Ovary (tissue), 3 donors: ENCODE measurements around the gene KRT13.

Experiments
- EP300 ChIP-seq: sonication (generic); formaldehyde crosslinking; IDR thresholded peaks from one replicate; pipeline ENCODE4 v1.6.1; 2017; ENCODE audit warnings: antibody characterized with exemption
- POLR2A ChIP-seq: fragments of 450-650 bp; IDR thresholded peaks from one replicate; pipeline ENCODE4 v1.6.1; 2017; ENCODE audit warnings: antibody characterized with exemption, mild to moderate bottlenecking, moderate library complexity
- TF ChIP-seq, protein P1 (sequence below), 3 donors: fragments of 450-650 bp in 2 of 3; fragments of 200-600 bp in 1 of 3; IDR thresholded peaks; one replicate each; pipeline versions ENCODE4 v1.5.1 to v1.8.0; 2016 to 2022; ENCODE audit warnings: antibody characterized with exemption in 3 of 3, mild to moderate bottlenecking in 1 of 3
- donor health status: DM: no; HTN: no; CAD: no.

DNA sequence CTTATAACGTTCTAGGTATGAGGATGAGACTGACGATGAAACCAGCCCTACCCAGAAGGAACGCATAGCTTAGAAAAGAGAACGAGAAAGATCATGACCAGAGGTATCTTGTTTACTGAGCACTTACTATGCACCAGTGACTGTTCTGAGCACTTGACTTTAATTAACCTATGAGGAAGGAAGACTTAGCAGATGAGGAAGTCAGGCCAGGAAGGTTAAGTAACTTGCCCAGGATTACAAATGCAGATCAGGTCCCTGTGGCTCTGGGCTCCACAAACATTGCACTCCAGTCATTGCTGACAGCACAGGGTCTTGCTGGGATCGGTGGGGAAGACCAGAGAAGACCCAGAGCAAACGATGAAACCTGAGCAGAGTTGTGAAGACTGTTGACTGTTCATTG is 7.1 kb downstream of the KRT13 start:
- TF ChIP-seq EP300 (no peak), POLR2A (no peak)
- TF ChIP-seq, protein P1, sequence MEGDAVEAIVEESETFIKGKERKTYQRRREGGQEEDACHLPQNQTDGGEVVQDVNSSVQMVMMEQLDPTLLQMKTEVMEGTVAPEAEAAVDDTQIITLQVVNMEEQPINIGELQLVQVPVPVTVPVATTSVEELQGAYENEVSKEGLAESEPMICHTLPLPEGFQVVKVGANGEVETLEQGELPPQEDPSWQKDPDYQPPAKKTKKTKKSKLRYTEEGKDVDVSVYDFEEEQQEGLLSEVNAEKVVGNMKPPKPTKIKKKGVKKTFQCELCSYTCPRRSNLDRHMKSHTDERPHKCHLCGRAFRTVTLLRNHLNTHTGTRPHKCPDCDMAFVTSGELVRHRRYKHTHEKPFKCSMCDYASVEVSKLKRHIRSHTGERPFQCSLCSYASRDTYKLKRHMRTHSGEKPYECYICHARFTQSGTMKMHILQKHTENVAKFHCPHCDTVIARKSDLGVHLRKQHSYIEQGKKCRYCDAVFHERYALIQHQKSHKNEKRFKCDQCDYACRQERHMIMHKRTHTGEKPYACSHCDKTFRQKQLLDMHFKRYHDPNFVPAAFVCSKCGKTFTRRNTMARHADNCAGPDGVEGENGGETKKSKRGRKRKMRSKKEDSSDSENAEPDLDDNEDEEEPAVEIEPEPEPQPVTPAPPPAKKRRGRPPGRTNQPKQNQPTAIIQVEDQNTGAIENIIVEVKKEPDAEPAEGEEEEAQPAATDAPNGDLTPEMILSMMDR (IDR thresholded peaks at IDR 0.05): no peak
